A549 treated with DMSO at 1 μM for 4 hours (cell line): ENCODE results near the gene ETV7. TPM values are rescaled to one million over a fixed set of nuclear protein-coding genes. Genes with fewer than 3 reads are reported as not detected.

Source experiments
- total RNA-seq: library from RNA; stranded (reverse); fragments of 200-300 nt; extraction: Qiagen RNA extraction; gene quantifications from 5 replicates; pipeline ENCODE4 v1.2.3, GENCODE V29; 2022; ENCODE audit warnings: low read depth

The ETV7 gene
- 0.13 to 0.17 TPM (median 0.15 TPM) in 4 of 5 replicates, not detected in the other for total RNA-seq

GRCh38 chr6:36387440-36388303 is at the start of gene ETV7:
TSS of gene ETV7 (minus strand) at chr6:36387669. CDS start at chr6:36387541, 128 bp downstream.

GRCh38 chr6:36336779-36337241 is 50.7 kb downstream of the ETV7 start, which contains the start of gene BNIP5:
TSS of gene BNIP5 (minus strand) at chr6:36336888. CDS start at chr6:36330690, 6,198 bp downstream.

Other genes starting within 250 kb of the ETV7 start
- gene BRPF3, start 190.9 kb downstream of the ETV7 start, total RNA-seq: 11.1 to 13.4 TPM (median 12.1 TPM) in 5 replicates
- gene PNPLA1, start 117.6 kb downstream of the ETV7 start, total RNA-seq: 0.03 TPM in 1 of 5 replicates, not detected in the others
- gene BNIP5, start 50.8 kb downstream of the ETV7 start, total RNA-seq: not detected in 5 replicates
- not detected in 5 replicates for gene PXT1, start 55.2 kb upstream of the ETV7 start, total RNA-seq
- gene KCTD20, start 55.3 kb upstream of the ETV7 start, total RNA-seq: 19.1 to 25.1 TPM (median 21.7 TPM) in 5 replicates
- gene STK38, start 159.8 kb upstream of the ETV7 start, total RNA-seq: 12.9 to 21.3 TPM (median 20.4 TPM) in 5 replicates
- gene SRSF3, start 206.7 kb upstream of the ETV7 start, total RNA-seq: 480 to 624 TPM (median 513 TPM) in 5 replicates